Breast epithelium (tissue), 4 donors: ENCODE measurements around the gene NCS1. TPM values are rescaled to one million over a fixed set of nuclear protein-coding genes. Genes with fewer than 3 reads are reported as not detected.

Experiments used
- DNase-seq, 2 donors: peaks; one replicate each; pipeline ENCODE4 v3.0.0-alpha.2; 2019; ENCODE audit warnings: low spot score in 2 of 2
- H3K27ac ChIP-seq, 2 donors: fragments of 200-600 bp; sonication (generic) in 1 of 2; one replicate each; pipeline ENCODE4 v1.5.1; 2016 to 2019; ENCODE audit warnings: mild to moderate bottlenecking in 1 of 2
- H3K27me3 ChIP-seq, 2 donors: fragments of 200-600 bp; sonication (generic) in 1 of 2; one replicate each; pipeline versions ENCODE4 v1.5.1 to v1.6.0; 2017 to 2019; ENCODE audit warnings: control low read depth in 1 of 2, mild to moderate bottlenecking in 1 of 2
- H3K36me3 ChIP-seq: fragments of 200-600 bp; one replicate; pipeline ENCODE4 v1.5.1; 2019
- H3K4me1 ChIP-seq, 2 donors: fragments of 200-600 bp; sonication (generic); one replicate each; pipeline ENCODE4 v1.5.1; 2016 to 2019; ENCODE audit warnings: control low read depth in 1 of 2
- H3K4me3 ChIP-seq, 3 donors: fragments of 200-600 bp; sonication (generic); 1 replicate in 2 of 3; 2 replicates in 1 of 3; pipeline ENCODE4 v1.5.1; 2016 to 2019; ENCODE audit warnings: mild to moderate bottlenecking in 3 of 3, moderate library complexity in 2 of 3
- H3K9me3 ChIP-seq, 2 donors: fragments of 200-600 bp; sonication (generic) in 1 of 2; one replicate each; pipeline ENCODE4 v1.5.1; 2016 to 2019; ENCODE audit warnings: control low read depth in 1 of 2
- CTCF ChIP-seq, 3 donors: fragments of 450-650 bp; IDR thresholded peaks; one replicate each; pipeline ENCODE4 v1.5.1; 2016 to 2017; ENCODE audit warnings: antibody characterized with exemption in 3 of 3, mild to moderate bottlenecking in 3 of 3, moderate library complexity in 3 of 3
- POLR2A ChIP-seq: fragments of 450-650 bp; IDR thresholded peaks from one replicate; pipeline ENCODE4 v1.6.1; 2016; ENCODE audit warnings: antibody characterized with exemption, mild to moderate bottlenecking, moderate library complexity
- POLR2AphosphoS5 ChIP-seq, 3 donors: sonication (generic); formaldehyde crosslinking; IDR thresholded peaks; one replicate each; pipeline ENCODE4 v1.6.1; 2017; ENCODE audit warnings: antibody characterized with exemption in 3 of 3
- intact Hi-C: fragments of 100-400 bp; cut with DNase I; formaldehyde crosslinking; loops from one replicate; pipeline ENCODE4 v1.15.1; 2023; ENCODE audit warnings: low total_unique reads
- total RNA-seq, 3 donors: library from RNA; depleted of rRNA; stranded (reverse); fragments of >200 nt; gene quantifications; one replicate each; pipeline ENCODE4 v1.1.0, GENCODE V29; 2016

The NCS1 gene
- total RNA-seq, 3 donors from 2014 or later: 3.2 to 3.9 (median 3.4) TPM

- H3K9me3 ChIP-seq: no peaks in the 10 kb centered on the region
- no peak for DNase-seq
- no peak overlapping the region for H3K4me3 ChIP-seq
- H3K4me1 ChIP-seq: no peaks in the 10 kb centered on the region
- no peak overlapping the region for H3K27ac ChIP-seq
- H3K27me3 ChIP-seq: no peaks in the 10 kb centered on the region
- intact Hi-C loops: no loop called here
- H3K36me3 ChIP-seq: no peaks in the 10 kb centered on the region
- no peak for TF ChIP-seq CTCF (IDR thresholded peaks at IDR 0.05)
Measured at GRCh38 chr9:130217838-130218237, 45.6 kb downstream of the NCS1 start.

DNA sequence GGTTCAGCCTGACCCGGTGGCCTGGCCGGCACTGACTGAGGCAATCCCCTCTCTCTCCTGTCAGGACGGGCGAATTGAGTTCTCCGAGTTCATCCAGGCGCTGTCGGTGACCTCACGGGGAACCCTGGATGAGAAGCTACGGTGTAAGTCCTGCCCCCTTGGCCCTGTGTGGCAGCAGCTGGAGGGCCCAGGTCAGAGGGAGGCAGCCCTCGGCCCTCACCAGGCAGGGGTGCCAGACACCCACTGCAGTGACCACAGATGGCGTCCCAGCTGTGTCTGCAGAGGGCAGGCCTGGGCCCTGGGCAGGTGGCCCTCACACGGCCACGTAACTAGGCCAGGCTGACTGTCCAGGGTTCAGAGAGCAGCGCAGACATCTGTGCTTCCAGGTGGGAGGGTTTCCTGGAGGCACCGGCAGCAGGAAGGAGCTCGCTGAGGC, 47.5 kb downstream of the NCS1 start:
- no peak for TF ChIP-seq POLR2AphosphoS5 (IDR thresholded peaks at IDR 0.05)
- TF ChIP-seq POLR2A: no peak
- TF ChIP-seq CTCF (IDR thresholded peaks at IDR 0.05): no peak
- no peaks in the 10 kb centered on the region for H3K4me1 ChIP-seq
- H3K36me3 ChIP-seq: no peaks in the 10 kb centered on the region
- H3K4me3 ChIP-seq: no peak overlapping the region
- intact Hi-C loops: loop anchor here (5.0 kb wide), 1 partner anchor 362 kb away; no protein-coding TSS in a partner anchor
- H3K9me3 ChIP-seq: no peaks in the 10 kb centered on the region
- no peak for DNase-seq
- H3K27me3 ChIP-seq: no peaks in the 10 kb centered on the region
- H3K27ac ChIP-seq: no peak overlapping the region

DNA sequence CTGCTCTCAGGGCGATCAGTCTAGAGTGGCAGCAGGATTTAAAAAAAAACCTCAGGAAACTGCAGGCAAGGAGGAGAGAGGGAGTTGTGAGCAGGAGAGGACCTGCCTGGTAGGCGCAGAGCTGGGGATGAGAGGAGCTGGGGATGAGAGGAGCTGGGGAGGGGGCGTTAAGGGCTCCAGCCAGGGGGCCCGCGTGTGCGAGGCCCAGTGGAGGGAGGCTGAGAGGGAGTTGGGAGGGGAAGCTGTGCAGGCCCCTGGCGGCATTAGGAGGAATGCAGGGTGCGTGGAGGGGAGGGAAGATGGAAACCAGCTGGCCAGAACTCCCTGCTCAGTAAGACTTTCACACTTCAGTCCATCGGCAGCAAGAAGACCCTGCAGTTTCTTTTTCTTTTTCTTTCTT, 48.1 kb downstream of the NCS1 start:
- Histone ChIP-seq H3K27me3 (no peaks in the 10 kb centered on the region), H3K4me1 (no peaks in the 10 kb centered on the region), H3K27ac (no peak overlapping the region), H3K9me3 (no peaks in the 10 kb centered on the region), H3K4me3 (no peak overlapping the region), H3K36me3 (no peaks in the 10 kb centered on the region)
- TF ChIP-seq CTCF (IDR thresholded peaks at IDR 0.05) (no peak), POLR2AphosphoS5 (IDR thresholded peaks at IDR 0.05) (no peak), POLR2A (no peak)
- no peak for DNase-seq
- intact Hi-C loops: loop anchor here (5.0 kb wide), 1 partner anchor 363 kb away; no protein-coding TSS in a partner anchor

- no peak overlapping the region for H3K4me3 ChIP-seq
- intact Hi-C loops: loop anchor here (5.0 kb wide), 1 partner anchor 366 kb away; no protein-coding TSS in a partner anchor
- no peaks in the 10 kb centered on the region for H3K27me3 ChIP-seq
- no peaks in the 10 kb centered on the region for H3K36me3 ChIP-seq
- H3K27ac ChIP-seq: no peak overlapping the region
- H3K9me3 ChIP-seq: peaks cover 5 to 9% of the 10 kb centered on the region in 2 donors
- no peak for TF ChIP-seq POLR2A
- no peak for TF ChIP-seq CTCF (IDR thresholded peaks at IDR 0.05)
- no peak for TF ChIP-seq POLR2AphosphoS5 (IDR thresholded peaks at IDR 0.05)
- H3K4me1 ChIP-seq: no peaks in the 10 kb centered on the region
- DNase-seq: no peak
Measured at GRCh38 chr9:130222833-130223232, 50.6 kb downstream of the NCS1 start.

- intact Hi-C loops: loop anchor here (5.0 kb wide), 1 partner anchor 1948 kb away; the partner anchor contains the start of genes GOLGA2 and SWI5
- peaks cover 9 to 14% of the 10 kb centered on the region in 2 donors for H3K9me3 ChIP-seq
- DNase-seq: no peak
- H3K4me3 ChIP-seq: no peak overlapping the region
- H3K27me3 ChIP-seq: no peaks in the 10 kb centered on the region
- TF ChIP-seq POLR2AphosphoS5 (IDR thresholded peaks at IDR 0.05) (no peak), POLR2A (no peak), CTCF (IDR thresholded peaks at IDR 0.05) (no peak)
- H3K27ac ChIP-seq: no peak overlapping the region
- no peaks in the 10 kb centered on the region for H3K4me1 ChIP-seq
- H3K36me3 ChIP-seq: no peaks in the 10 kb centered on the region
Measured at GRCh38 chr9:130225071-130225470, 52.9 kb downstream of the NCS1 start.
